GM12873 (cell line): ENCODE measurements around the gene STIM2.

Experiments used
- CTCF ChIP-seq: IDR thresholded peaks from 2 replicates; pipeline ENCODE4 v1.5.1; 2012; ENCODE audit warnings: low read depth, mild to moderate bottlenecking, moderate library complexity, low read length, control low read depth; ENCODE audit not compliant: insufficient read depth; ENCODE audit errors: missing control alignments

Gene STIM2

GRCh38 chr4:26943391-26943790, 82.8 kb downstream of the STIM2 start:
- no peak for TF ChIP-seq CTCF

- no peak for TF ChIP-seq CTCF
These were observed 85.2 kb downstream of the STIM2 start for GRCh38 chr4:26945794-26946193.

- no peak for TF ChIP-seq CTCF
These were observed 86.7 kb downstream of the STIM2 start for GRCh38 chr4:26947318-26947717.

GRCh38 chr4:26950446-26950845, 89.8 kb downstream of the STIM2 start:
- TF ChIP-seq CTCF = no peak

- no peak for TF ChIP-seq CTCF
These were observed 92.2 kb downstream of the STIM2 start for GRCh38 chr4:26952891-26953290.

- TF ChIP-seq CTCF = no peak
These were observed 92.7 kb downstream of the STIM2 start for GRCh38 chr4:26953366-26953765.

- TF ChIP-seq CTCF = no peak
These were observed 93.3 kb downstream of the STIM2 start for GRCh38 chr4:26953770-26954423.
